Neutrophil (primary cell): Measurements from ENCODE around the gene PEX5L.
"Not testable (repeated sequence)": the region's sequence is repeated elsewhere in the genome, so short reads cannot be mapped to it uniquely, and the experiment has no call there.

ENCODE experiments used
- H3K27ac ChIP-seq: fragments of 200-600 bp; sonication (generic); 2 replicates; pipeline ENCODE4 v1.5.1; 2016; ENCODE audit warnings: mild to moderate bottlenecking, moderate library complexity
- H3K27me3 ChIP-seq: fragments of 200-600 bp; sonication (generic); 2 replicates; pipeline ENCODE4 v1.6.0; 2016; ENCODE audit warnings: mild to moderate bottlenecking
- H3K36me3 ChIP-seq: fragments of 200-600 bp; sonication (generic); 2 replicates; pipeline ENCODE4 v1.5.1; 2017
- H3K4me1 ChIP-seq, 2 experiments: fragments of 200-600 bp in 1 of 2; sonication (generic) in 1 of 2; 1 replicate in 1 of 2; 2 replicates in 1 of 2; pipeline versions ENCODE4 v1.5.1 to v1.6.1; 2013 to 2016; ENCODE audit warnings: low read depth in 1 of 2, low read length in 1 of 2, mild to moderate bottlenecking in 1 of 2, moderate library complexity in 1 of 2; ENCODE audit not compliant: control insufficient read depth in 1 of 2, insufficient read depth in 1 of 2
- H3K4me3 ChIP-seq, 2 experiments: fragments of 200-600 bp in 1 of 2; sonication (generic) in 1 of 2; 1 replicate in 1 of 2; 2 replicates in 1 of 2; pipeline ENCODE4 v1.5.1; 2013 to 2016; ENCODE audit warnings: low read depth in 1 of 2, low read length in 1 of 2, mild to moderate bottlenecking in 1 of 2, moderate library complexity in 1 of 2
- H3K9me3 ChIP-seq: fragments of 200-600 bp; sonication (generic); 2 replicates; pipeline ENCODE4 v1.5.1; 2016
- CTCF ChIP-seq: fragments of 200-600 bp; sonication (generic); IDR thresholded peaks from 2 replicates; pipeline ENCODE4 v1.5.1; 2016; ENCODE audit warnings: antibody characterized with exemption

PEX5L gene

GRCh38 chr3:179796421-179796820 lies 240.3 kb downstream of the PEX5L start:
- Histone ChIP-seq H3K4me3 (no peak overlapping the region), H3K27ac (no peak overlapping the region), H3K9me3 (no peaks in the 10 kb centered on the region), H3K36me3 (no peaks in the 10 kb centered on the region), H3K27me3 (no peaks in the 10 kb centered on the region), H3K4me1 (peaks cover 5 to 6% of the 10 kb centered on the region in 2 experiments)
- no peak for TF ChIP-seq CTCF

GRCh38 chr3:179794355-179794754 lies 242.4 kb downstream of the PEX5L start:
- H3K9me3 ChIP-seq, result no peaks in the 10 kb centered on the region
- H3K36me3 ChIP-seq, result no peaks in the 10 kb centered on the region
- H3K27ac ChIP-seq, result no peak overlapping the region
- no peaks in the 10 kb centered on the region for H3K27me3 ChIP-seq
- no peak for TF ChIP-seq CTCF
- H3K4me1 ChIP-seq, result no peaks in the 10 kb centered on the region
- no peak overlapping the region for H3K4me3 ChIP-seq

- H3K27me3 ChIP-seq, result no peaks in the 10 kb centered on the region
- H3K27ac ChIP-seq, result no peak overlapping the region
- H3K4me3 ChIP-seq, result no peak overlapping the region
- no peaks in the 10 kb centered on the region for H3K36me3 ChIP-seq
- H3K4me1 ChIP-seq, result no peaks in the 10 kb centered on the region
- no peak for TF ChIP-seq CTCF
- no peaks in the 10 kb centered on the region for H3K9me3 ChIP-seq
These were observed 244.9 kb downstream of the PEX5L start for GRCh38 chr3:179791793-179792192.

- TF ChIP-seq CTCF, result no peak
- no peak overlapping the region for H3K27ac ChIP-seq
- H3K36me3 ChIP-seq, result no peaks in the 10 kb centered on the region
- H3K4me1 ChIP-seq, result no peaks in the 10 kb centered on the region
- no peaks in the 10 kb centered on the region for H3K9me3 ChIP-seq
- H3K4me3 ChIP-seq, result no peak overlapping the region
- H3K27me3 ChIP-seq, result no peaks in the 10 kb centered on the region
These were observed 247.7 kb downstream of the PEX5L start for GRCh38 chr3:179788996-179789395.

GRCh38 chr3:179782841-179783240 lies 253.9 kb downstream of the PEX5L start:
- H3K9me3 ChIP-seq, H3K36me3 ChIP-seq, H3K27me3 ChIP-seq, H3K27ac ChIP-seq, H3K4me1 ChIP-seq, H3K4me3 ChIP-seq: not testable (repeated sequence)

- Histone ChIP-seq H3K4me3 (no peak overlapping the region), H3K27me3 (no peaks in the 10 kb centered on the region), H3K9me3 (no peaks in the 10 kb centered on the region), H3K36me3 (no peaks in the 10 kb centered on the region), H3K4me1 (no peaks in the 10 kb centered on the region), H3K27ac (no peak overlapping the region)
- no peak for TF ChIP-seq CTCF
These were observed 261.2 kb downstream of the PEX5L start for GRCh38 chr3:179775416-179776122.
